GM21526 (cell line): Measurements from ENCODE around the gene SUPT20H.
A peak's percentile ranks its signal among the peaks of the same experiment; 100 is the strongest.

Experiments
- ATAC-seq: cut with Tn5 transposase; IDR thresholded peaks from one replicate; pipeline ENCODE4 v1.9.1; 2021; ENCODE audit warnings: moderate library complexity; ENCODE audit not compliant: unreplicated experiment, low FRiP score

The SUPT20H gene

GRCh38 chr13:37011002-37011401, 48.5 kb downstream of the SUPT20H start:
- no peak for ATAC-seq

GRCh38 chr13:37010424-37010823, 49.1 kb downstream of the SUPT20H start:
- ATAC-seq, result no peak

GRCh38 chr13:37009692-37010091, 49.8 kb downstream of the SUPT20H start:
- ATAC-seq, result no peak

DNA sequence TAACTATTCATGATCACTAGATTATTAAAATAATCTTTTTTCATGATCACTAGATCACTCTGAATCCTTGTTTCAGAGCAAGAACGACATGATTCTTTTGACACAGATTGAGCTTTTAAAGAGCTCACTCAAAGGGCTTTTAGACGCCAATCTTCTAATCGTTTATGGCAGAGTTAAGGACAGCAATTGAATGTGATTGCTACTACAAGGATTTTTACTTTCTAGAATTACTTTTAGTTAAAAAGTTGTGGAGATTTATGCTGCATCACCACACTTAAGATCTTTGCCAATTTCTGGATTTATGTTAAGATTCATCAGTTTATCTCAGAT, 57.6 kb downstream of the SUPT20H start:
- ATAC-seq, result no peak

- peak; percentile 65 for ATAC-seq
Observed at GRCh38 chr13:36999054-36999714, 60.3 kb downstream of the SUPT20H start, which contains the start of gene ALG5. Gene ALG5, minus strand, starts transcription at chr13:36999340. Its CDS starts 40 bp downstream, at chr13:36999300.

GRCh38 chr13:36998624-36999041, 60.9 kb downstream of the SUPT20H start:
- ATAC-seq, result no peak

DNA sequence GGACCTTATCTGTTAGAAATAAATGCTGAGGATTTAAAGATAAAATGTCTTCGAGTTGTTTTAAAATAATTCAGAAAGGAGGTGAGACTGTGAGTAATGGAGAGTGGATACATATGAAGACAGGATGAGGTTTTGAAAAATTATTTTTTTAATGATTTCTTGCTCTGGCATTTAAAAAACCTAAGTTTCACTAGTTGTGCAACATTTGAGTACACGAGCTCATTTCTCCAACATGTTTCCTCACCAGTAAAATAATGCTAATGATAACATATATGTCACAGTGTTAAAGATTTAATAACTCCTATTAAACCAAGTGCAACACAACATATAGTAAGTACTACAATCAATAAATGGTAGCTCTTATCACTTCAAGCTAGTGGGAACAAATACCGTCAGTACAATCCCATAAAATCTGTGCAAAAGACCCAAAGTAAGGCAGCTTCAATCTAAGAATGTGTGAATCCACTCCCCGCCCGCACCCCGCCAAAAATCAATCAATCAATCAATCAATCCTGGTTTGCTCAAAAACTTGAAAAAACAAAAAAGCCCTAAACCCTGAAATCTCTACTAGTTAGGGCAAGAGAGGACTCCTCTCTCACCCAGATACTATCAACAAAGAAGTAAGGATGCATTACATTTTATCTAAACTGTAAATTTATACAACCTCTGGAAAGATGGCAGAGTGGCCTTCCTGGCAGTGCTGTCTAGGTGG, 61.6 kb downstream of the SUPT20H start:
- no peak for ATAC-seq

- no peak for ATAC-seq
Observed at GRCh38 chr13:36992362-36992761, 67.1 kb downstream of the SUPT20H start.

- no peak for ATAC-seq
Observed at GRCh38 chr13:36986462-36987240, 72.8 kb downstream of the SUPT20H start.

GRCh38 chr13:36981156-36981743, 78.2 kb downstream of the SUPT20H start:
- no peak for ATAC-seq

DNA sequence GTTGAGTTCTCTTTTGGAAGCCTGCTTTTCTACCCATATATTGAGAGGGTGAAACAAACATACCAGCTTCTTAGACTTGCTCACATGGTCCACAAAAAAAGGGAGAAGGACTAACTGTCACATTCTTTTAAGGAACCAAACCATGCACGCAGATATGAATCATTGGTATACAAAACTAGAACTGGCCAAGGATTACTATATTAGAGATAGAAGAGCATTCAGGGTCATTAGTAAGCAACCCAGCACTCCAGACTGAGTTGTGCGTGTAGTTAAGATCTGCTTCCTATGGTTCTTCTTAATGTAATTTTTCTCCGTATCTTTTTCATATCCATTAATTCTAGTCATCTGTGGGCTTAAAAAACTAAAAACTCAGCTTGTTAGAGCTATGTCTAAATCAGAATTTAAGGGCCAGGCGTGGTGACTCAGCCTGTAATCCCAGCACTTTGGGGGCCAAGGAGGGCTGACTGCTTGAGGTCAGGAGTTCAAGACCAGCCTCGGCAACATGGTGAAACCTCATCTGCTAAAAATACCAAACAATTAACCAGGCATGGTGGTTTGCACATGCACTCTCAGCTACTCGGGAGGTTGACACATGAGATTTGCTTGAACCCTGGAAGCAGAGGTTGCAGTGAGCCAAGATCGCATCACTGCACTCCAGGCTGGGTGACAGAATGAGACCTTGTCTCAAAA, 80.0 kb downstream of the SUPT20H start:
- no peak for ATAC-seq

DNA sequence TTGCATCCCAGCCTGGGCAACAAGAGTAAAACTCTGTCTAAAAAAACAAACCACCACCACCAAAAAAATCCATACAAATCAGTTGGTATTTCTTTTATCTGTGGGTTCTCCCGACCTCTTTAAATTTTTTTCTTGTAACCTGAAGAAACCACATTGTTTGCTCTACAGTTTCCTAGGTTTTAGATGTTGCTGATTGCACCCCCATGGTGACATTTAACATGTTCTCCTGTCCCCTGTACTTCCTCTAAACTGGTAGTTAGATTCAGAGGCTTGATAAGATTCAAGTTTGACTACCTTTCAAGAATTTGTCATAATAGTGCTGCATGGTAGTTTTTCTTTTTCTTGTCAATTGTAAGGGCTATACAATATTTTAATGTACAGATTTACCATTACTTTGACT, 84.3 kb downstream of the SUPT20H start:
- ATAC-seq, result no peak

DNA sequence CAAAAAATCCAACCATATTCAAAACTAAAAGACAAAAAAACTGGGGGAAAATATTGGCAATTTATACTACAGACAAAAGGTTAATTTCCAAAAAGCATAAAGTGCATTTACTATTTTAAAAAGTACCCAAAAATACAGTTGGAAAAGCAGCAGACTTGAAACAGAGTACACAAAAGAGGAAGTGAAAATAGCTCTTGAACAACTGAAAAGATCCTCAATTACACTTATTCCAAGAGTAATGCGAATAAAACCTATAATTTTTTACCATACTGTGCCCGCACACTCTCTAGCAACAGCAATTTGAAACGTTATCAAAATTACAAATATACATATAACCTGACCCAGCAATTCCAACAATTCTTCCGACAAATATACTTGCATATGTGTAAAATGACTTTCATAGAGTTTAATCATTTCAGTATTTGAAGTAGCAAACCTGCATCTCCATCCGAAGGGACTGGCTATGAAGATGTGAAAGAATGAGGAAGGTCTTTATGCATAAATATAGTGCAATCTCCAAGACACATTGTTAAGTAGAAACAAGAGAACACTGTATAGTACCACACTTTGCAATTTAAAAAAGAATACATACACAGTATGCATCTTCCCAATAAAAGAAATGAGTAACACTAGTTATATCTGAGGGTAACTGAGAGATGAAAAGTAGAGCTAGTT, 85.7 kb downstream of the SUPT20H start:
- peak; percentile 79 for ATAC-seq

- ATAC-seq, result no peak
Observed at GRCh38 chr13:36973009-36973408, 86.5 kb downstream of the SUPT20H start.

DNA sequence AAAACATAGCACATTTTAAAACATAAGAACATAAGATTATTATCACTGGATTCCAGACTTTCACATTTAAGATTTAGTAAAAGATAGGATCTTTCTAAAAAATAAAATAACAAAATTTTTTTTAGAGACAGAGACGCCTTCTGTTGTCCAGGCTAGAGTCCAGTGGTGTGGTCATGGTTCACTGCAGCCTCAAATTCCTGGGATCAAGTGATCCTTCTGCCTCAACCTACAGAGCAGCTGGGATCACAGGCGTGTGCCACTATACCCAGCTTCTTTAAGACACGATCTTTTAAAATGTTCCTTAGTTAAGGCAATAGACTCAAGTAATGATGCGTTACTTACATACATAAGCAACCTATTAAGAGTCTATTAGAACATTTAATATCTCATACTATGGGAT, 93.1 kb downstream of the SUPT20H start:
- no peak for ATAC-seq

DNA sequence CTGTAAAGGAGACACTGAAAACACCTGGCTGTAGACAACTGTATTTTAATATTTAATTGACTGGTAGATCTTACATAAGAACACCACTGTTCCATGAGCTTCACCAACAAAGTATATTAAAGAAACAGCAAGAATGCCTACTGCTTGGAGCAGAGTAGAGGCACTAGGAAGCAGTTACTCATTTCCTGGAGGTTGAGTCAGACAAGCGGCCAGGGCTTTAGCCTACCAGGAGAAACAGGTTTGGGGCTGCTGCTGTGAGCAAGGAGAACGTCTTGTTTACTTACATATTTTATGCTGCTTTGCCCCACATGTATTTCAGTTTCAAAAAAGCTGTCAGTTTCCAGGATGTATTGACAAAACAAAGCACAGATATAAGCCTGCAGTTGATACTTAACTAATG, 93.7 kb downstream of the SUPT20H start:
- ATAC-seq, result no peak

DNA sequence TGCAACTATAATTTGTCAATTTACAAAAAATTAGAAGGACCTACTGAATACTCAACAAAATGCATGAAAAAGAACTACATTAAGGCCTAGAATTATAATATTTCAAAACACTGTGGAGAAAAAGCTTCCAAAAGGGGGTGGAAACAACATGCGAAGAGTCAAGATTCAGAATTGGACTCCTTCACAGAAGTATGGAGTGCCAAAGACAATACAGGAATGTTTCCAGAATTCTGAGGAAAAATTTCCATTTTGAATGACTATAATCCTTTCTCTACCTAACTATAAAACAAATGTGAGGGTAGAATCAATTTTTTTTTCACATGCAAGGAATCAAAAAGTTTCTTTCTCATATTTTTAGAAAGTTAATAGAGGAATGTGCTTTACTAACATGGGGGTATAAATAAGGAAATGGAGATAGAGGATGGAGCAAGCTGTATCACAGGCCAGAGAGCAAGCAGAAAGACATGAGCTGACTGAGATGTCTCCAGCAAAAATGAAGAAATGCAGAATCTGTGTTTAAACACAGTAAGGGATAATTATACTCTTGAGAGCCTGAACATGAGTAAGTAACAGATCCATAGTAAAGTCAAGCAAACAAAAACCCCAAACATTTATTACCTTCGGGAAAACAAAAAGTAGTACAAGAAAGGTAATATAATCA, 99.9 kb downstream of the SUPT20H start:
- ATAC-seq, result no peak
